Measurements from ENCODE around the gene DNAJA3.

Gene DNAJA3

GRCh38 chr16:4377573-4378154 is 48.0 kb upstream of the DNAJA3 start:
- no peak for ATAC-seq
- no peak for TF ChIP-seq TSHZ2 (CRISPR knock-in tag; IDR thresholded peaks at IDR 0.05)
- no peak for TF ChIP-seq ESRRG (CRISPR knock-in tag; IDR thresholded peaks at IDR 0.05)
- no peak for TF ChIP-seq ZFP30 (CRISPR knock-in tag; IDR thresholded peaks at IDR 0.05)
- TF ChIP-seq CREB5 (CRISPR knock-in tag; IDR thresholded peaks at IDR 0.05; ENCODE audit: low read depth), result no peak
- no peak for TF ChIP-seq CSRNP3 (CRISPR knock-in tag; IDR thresholded peaks at IDR 0.05)
- no peak for TF ChIP-seq PATZ1 (CRISPR knock-in tag; IDR thresholded peaks at IDR 0.05; ENCODE audit: borderline replicate concordance)
- TF ChIP-seq BACH2 (CRISPR knock-in tag; IDR thresholded peaks at IDR 0.05; ENCODE audit: borderline replicate concordance), result no peak
- no peak for TF ChIP-seq ZFP3 (CRISPR knock-in tag; IDR thresholded peaks at IDR 0.05)
- TF ChIP-seq ARNTL (CRISPR knock-in tag; IDR thresholded peaks at IDR 0.05; ENCODE audit: borderline replicate concordance, low read depth), result no peak
- no peak for TF ChIP-seq RARB (CRISPR knock-in tag; IDR thresholded peaks at IDR 0.05)
- TF ChIP-seq ISL1 (CRISPR knock-in tag; IDR thresholded peaks at IDR 0.05), result no peak
- no peak for TF ChIP-seq ZNF565 (CRISPR knock-in tag; conservative IDR thresholded peaks at IDR 0.05; ENCODE audit: low read depth)
- TF ChIP-seq PPARA (CRISPR knock-in tag; IDR thresholded peaks at IDR 0.05; ENCODE audit: borderline replicate concordance), result no peak
- no peak for TF ChIP-seq GLIS3 (CRISPR knock-in tag; IDR thresholded peaks at IDR 0.05)
- no peak for TF ChIP-seq POU6F1 (CRISPR knock-in tag; IDR thresholded peaks at IDR 0.05; ENCODE audit: borderline replicate concordance, low read depth)
- TF ChIP-seq OSR1 (CRISPR knock-in tag; IDR thresholded peaks at IDR 0.05), result no peak
- no peak for TF ChIP-seq TCF4 (CRISPR knock-in tag; IDR thresholded peaks at IDR 0.05; ENCODE audit: borderline replicate concordance)
- no peak for TF ChIP-seq TOX (CRISPR knock-in tag; IDR thresholded peaks at IDR 0.05; ENCODE audit: borderline replicate concordance)
- no peak for TF ChIP-seq CSDC2 (CRISPR knock-in tag; IDR thresholded peaks at IDR 0.05)
- TF ChIP-seq ZNF8 (CRISPR knock-in tag; IDR thresholded peaks at IDR 0.05), result no peak

- no peak for ATAC-seq
- TF ChIP-seq POU6F1 (CRISPR knock-in tag; IDR thresholded peaks at IDR 0.05; ENCODE audit: borderline replicate concordance, low read depth) (no peak), ZNF8 (CRISPR knock-in tag; IDR thresholded peaks at IDR 0.05) (no peak), CSDC2 (CRISPR knock-in tag; IDR thresholded peaks at IDR 0.05) (no peak), SNAI2 (CRISPR knock-in tag; IDR thresholded peaks at IDR 0.05) (no peak), RARB (CRISPR knock-in tag; IDR thresholded peaks at IDR 0.05) (no peak), ESRRG (CRISPR knock-in tag; IDR thresholded peaks at IDR 0.05) (no peak), ZFP3 (CRISPR knock-in tag; IDR thresholded peaks at IDR 0.05) (no peak), ZNF70 (CRISPR knock-in tag; IDR thresholded peaks at IDR 0.05) (no peak)
These were observed 47.5 kb upstream of the DNAJA3 start for GRCh38 chr16:4378161-4378666.
